Large intestine (tissue), 3 donors: Measurements from ENCODE around the gene LPP. TPM values are rescaled to one million over a fixed set of nuclear protein-coding genes. Genes with fewer than 3 reads are reported as not detected.

ENCODE experiments used
- DNase-seq, 2 donors: peaks; one replicate each; pipeline versions ENCODE4 v3.0.0 to v3.0.0-alpha.2; 2013
- H3K27ac ChIP-seq: one replicate; pipeline ENCODE4 v1.5.1; 2013; ENCODE audit warnings: low read length
- H3K27me3 ChIP-seq: 2 replicates; pipeline ENCODE4 v1.6.1; 2013; ENCODE audit warnings: low read length; ENCODE audit not compliant: control insufficient read depth, insufficient read depth
- H3K36me3 ChIP-seq: 2 replicates; pipeline ENCODE4 v1.6.1; 2013; ENCODE audit warnings: low read length; ENCODE audit not compliant: control insufficient read depth, insufficient read depth
- H3K4me1 ChIP-seq: one replicate; pipeline ENCODE4 v1.6.1; 2013; ENCODE audit warnings: low read length; ENCODE audit not compliant: control insufficient read depth, insufficient read depth
- H3K4me3 ChIP-seq: one replicate; pipeline ENCODE4 v1.5.1; 2013; ENCODE audit warnings: low read length
- H3K9me3 ChIP-seq: one replicate; pipeline ENCODE4 v1.6.1; 2013; ENCODE audit warnings: mild to moderate bottlenecking, low read depth, low read length, moderate library complexity; ENCODE audit not compliant: control insufficient read depth
- WGBS: methylation state at CpG from one replicate; pipeline ENCODE4 v1.1.5; 2013; ENCODE audit warnings: low lambda C conversion rate; ENCODE audit not compliant: insufficient coverage; 5-methylcytosine and 5-hydroxymethylcytosine counted together
- polyA plus RNA-seq: library from polyadenylated mRNA; unstranded; fragments of 120-200 nt; gene quantifications from one replicate; pipeline ENCODE4 v1.2.1, GENCODE V29; 2013

Gene LPP
- polyA plus RNA-seq, 1 donor, result 41.2 TPM

DNA sequence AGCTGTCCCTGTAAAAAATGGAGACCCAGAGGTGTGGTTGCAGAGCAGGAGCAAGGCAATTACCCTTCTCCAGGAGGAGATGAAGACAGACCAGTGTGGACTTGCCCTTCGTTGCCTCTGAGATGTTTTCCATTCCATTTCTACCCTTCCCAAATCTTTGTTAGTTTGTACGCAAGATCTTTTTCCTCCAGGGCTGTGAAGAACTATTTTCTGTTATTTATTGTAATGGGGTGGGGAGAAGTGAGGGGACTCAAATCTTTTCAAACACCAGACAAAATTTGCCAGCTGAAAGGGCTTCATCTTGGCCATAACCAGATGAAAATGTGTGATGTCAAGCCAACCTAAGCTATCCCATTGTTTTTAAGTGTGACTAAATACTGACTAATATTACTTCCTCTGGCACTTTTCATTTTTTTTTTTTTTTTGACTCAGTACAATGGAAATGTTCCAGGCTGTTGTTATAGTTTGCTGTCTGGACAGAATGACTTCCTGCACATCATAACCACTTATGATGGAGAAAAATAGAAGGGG is 746.5 kb downstream of the LPP start:
- WGBS, result 80% methylated on average over 1 of the region's 2 CpGs
- Histone ChIP-seq H3K27me3 (no peaks in the 10 kb centered on the region), H3K4me3 (no peak overlapping the region), H3K4me1 (no peaks in the 10 kb centered on the region), H3K9me3 (no peaks in the 10 kb centered on the region), H3K36me3 (no peaks in the 10 kb centered on the region), H3K27ac (no peak overlapping the region)
- DNase-seq, result no peak

DNA sequence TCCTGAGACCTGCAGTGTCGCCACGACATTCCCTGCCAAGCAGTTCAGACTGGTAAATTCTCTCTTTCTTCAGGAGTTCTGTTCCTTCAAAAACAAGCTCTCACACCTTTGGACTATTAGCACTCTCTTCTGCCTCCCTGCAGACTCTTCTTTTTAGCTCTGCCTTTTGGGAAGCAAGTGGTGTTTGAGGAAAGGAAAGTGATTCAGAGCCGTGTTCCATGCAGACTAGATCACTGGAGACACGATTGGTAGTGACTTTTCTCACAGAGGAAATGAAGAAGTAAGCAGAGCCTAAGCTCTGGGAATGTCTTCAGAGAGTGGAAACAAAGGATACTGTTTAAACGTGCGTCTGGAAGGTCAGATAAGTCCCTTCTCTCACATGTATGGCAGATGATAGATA is 747.2 kb downstream of the LPP start:
- no peaks in the 10 kb centered on the region for H3K9me3 ChIP-seq
- no peak overlapping the region for H3K27ac ChIP-seq
- H3K36me3 ChIP-seq, result no peaks in the 10 kb centered on the region
- DNase-seq, result no peak
- no peaks in the 10 kb centered on the region for H3K27me3 ChIP-seq
- H3K4me3 ChIP-seq, result no peak overlapping the region
- H3K4me1 ChIP-seq, result no peaks in the 10 kb centered on the region
- 61% methylated on average over 2 of the region's 6 CpGs for WGBS

DNA sequence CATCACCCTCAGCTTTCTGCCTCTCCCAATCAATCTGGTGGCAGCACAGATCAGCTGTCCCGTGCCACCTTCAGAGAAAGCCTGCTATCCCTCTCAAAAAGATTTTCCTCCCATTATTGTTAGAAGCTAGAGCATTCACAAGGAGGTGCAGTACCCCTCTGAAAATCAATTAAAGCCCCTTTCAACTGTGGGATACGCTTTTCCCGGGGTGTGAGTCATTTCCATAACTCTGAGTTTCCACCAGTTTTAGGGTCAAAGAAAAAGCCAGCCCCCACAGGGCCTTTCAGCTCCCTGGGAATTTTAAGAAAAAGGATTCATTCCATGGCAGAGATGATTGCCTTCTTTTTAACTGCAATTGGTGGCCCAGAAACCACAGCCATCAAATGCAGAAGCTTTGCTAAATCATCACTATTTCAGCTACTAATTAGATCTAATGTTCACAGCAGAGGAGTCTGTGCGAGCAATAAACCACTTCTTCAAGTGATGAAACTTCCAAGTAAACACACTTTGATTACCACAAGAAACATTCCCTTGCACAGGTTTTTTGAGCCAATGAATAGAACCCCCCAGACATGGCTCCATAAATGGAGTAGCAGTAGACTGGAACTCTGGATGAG is 747.8 kb downstream of the LPP start:
- no peak for DNase-seq
- H3K27ac ChIP-seq, result no peak overlapping the region
- H3K36me3 ChIP-seq, result no peaks in the 10 kb centered on the region
- no CpG with 5 or more reads among the region's 4 CpGs for WGBS
- no peak overlapping the region for H3K4me3 ChIP-seq
- no peaks in the 10 kb centered on the region for H3K4me1 ChIP-seq
- H3K27me3 ChIP-seq, result no peaks in the 10 kb centered on the region
- no peaks in the 10 kb centered on the region for H3K9me3 ChIP-seq

DNA sequence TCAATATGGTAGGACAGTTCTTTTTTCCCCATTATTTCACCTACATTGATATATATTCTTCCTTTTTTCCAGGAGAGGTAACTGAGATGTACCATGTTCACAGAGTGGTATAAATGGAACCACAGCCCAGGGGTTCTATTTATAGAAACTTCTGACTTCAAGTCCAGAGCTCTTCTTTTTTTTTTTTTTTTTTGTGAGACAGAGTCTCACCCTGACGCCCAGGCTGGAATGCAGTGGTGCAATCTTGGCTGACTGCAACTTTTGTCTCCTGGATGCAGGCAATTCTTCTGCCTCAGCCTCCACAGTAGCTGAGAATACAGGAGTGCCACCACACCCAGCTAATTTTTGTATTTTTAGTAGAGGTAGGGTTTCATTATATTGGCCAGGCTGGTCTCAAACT is 750.7 kb downstream of the LPP start:
- no peak for DNase-seq
- Histone ChIP-seq H3K36me3 (no peaks in the 10 kb centered on the region), H3K9me3 (no peaks in the 10 kb centered on the region), H3K4me3 (no peak overlapping the region), H3K4me1 (no peaks in the 10 kb centered on the region), H3K27ac (no peak overlapping the region), H3K27me3 (no peaks in the 10 kb centered on the region)
- no CpG with 5 or more reads among the region's 1 CpG for WGBS

DNA sequence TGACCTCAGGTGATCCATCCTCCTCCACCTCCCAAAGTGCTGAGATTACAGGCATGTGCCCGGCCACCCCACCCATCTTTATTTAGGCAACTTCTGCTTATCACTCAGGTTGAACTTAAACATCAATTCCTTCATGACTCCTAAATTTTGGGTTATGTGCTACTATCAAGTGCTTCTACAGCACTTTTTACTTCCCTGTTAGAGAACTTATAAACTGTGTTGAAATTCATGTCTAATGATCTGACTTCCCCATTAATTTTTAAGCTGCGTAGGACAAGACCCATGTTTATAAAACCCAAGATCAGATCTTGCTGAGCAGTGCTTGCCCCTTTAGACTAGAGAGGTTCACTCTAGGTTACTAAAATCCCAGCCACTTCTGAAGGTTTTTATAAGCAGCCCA is 751.6 kb downstream of the LPP start:
- Histone ChIP-seq H3K36me3 (no peaks in the 10 kb centered on the region), H3K27ac (no peak overlapping the region), H3K27me3 (no peaks in the 10 kb centered on the region), H3K9me3 (no peaks in the 10 kb centered on the region), H3K4me1 (no peaks in the 10 kb centered on the region), H3K4me3 (no peak overlapping the region)
- 100% methylated on average over 1 of the region's 2 CpGs for WGBS
- DNase-seq, result no peak

DNA sequence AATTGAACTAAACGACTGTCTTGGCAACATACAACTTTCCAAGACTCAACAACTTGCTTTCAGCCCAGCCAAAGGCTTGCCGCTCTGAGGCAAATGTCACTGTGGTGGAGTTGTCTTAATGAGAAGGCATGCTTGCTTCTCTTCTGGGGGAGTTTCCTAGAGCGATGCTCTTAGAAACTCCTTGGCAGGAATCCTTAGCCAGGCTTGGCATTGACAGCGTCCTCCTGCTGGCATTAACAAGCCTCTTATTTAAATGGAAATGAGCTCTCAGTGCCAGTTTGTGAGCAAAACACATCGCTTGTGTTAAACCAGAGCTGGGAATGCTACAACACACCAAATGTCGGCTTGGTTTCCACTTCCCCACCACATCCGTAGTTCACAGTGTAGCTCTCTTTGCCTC is 752.3 kb downstream of the LPP start:
- Histone ChIP-seq H3K27ac (no peak overlapping the region), H3K4me3 (no peak overlapping the region), H3K27me3 (no peaks in the 10 kb centered on the region), H3K4me1 (peaks cover 4% of the 10 kb centered on the region), H3K36me3 (no peaks in the 10 kb centered on the region), H3K9me3 (no peaks in the 10 kb centered on the region)
- no CpG with 5 or more reads among the region's 7 CpGs for WGBS
- no peak for DNase-seq

DNA sequence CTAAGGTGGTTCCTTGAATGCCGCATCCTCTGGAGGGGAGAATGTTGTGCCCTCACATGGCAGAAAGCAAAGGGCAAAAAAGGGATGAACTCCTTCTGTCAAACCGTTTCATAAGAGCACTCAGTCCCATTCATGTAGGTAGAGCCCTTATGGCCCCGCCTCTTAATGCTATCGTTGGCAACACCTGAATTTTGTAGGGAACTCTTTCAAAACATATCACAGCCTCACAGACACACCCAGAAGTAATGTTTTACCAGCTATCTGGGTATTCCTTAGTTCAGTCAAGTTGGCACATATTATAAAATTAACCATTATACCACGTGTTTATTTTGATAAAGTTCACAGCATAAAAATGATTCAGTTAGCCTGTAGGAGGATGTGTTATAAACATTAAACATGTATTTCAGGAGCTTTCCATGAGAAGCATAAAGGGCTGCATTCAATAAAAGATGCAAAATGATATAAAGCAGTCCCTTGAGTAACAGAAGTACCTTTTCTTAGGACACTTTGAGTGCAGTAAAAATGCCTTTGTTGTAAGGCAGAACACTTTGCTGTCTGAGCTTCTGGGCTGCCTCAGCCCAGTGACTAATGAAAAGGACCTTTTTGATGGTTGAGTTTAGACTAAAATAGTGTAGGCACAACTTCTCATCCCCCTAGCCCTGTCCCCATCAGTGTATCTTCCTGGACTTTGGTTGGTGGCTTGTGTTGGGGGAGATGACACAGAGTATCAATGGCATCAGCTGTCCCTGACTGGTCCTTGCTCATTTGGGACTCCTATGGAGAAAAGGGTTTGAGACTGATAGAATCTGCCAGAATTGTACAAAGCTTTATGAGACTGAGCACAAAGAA is 754.3 kb downstream of the LPP start:
- Histone ChIP-seq H3K4me3 (no peak overlapping the region), H3K4me1 (peaks cover 7% of the 10 kb centered on the region), H3K27ac (no peak overlapping the region), H3K9me3 (no peaks in the 10 kb centered on the region), H3K36me3 (no peaks in the 10 kb centered on the region), H3K27me3 (no peaks in the 10 kb centered on the region)
- no CpG with 5 or more reads among the region's 5 CpGs for WGBS
- DNase-seq, result no peak

DNA sequence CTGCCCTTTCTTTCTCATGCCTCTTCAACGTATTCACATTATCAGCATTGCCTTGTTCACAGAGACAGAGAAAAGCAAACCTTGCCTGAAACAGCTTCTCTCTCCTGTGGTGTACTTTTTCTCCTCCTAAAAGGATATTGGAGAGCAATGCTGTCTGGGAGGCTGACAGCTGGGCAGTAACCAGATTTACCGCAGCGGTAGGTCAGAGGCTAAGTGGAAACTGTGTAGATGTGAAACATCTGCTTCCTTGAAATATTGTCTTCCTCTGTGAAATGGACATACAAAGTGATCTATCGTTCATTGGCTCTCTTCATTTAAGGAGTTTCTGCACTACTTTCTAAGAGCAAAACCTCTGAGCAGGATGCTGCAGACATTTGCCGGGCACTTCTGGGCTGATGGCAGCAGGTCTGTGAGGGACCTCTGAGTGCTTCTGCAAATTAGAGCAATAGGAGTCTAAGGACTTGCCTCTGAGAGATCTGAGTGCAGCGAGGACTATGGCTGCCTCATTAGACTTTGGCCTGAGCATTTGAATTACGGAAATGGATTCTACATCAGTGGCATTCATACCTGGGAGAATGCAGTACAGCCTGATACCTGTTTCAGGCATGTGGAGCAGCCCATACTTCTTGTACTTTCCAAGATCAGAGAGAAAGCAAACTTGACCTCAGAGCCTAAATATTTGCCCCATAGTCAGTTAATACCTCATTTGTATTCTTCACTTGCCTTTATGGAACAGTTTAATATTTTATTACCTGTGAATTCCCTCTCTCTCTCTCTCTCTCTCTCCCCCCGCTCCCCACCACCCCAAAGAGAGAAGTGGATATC is 757.3 kb downstream of the LPP start:
- H3K36me3 ChIP-seq, result no peaks in the 10 kb centered on the region
- H3K4me1 ChIP-seq, result peaks cover 10% of the 10 kb centered on the region
- peak overlapping the region; percentile 5 for H3K27ac ChIP-seq
- H3K9me3 ChIP-seq, result no peaks in the 10 kb centered on the region
- DNase-seq, result peak; percentile 40 to 72
- no peaks in the 10 kb centered on the region for H3K27me3 ChIP-seq
- no CpG with 5 or more reads among the region's 8 CpGs for WGBS
- no peak overlapping the region for H3K4me3 ChIP-seq

DNA sequence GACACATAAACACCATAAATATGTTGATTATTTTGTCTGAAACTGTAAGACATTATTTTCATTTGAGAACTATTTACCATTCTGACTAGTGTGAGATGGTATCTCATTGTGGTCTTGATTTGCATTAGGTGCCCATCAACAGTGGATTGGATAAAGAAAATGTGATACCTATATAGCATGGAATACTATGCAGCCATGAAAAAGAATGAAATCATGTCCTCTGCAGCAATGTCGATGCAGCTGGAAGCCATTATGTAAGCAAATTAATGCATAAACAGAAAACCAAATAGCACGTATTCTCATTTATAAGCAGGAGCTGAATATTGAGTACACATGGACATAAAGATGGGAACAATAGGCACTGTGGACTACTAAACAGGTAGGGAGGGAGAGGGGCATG is 759.1 kb downstream of the LPP start:
- no peak for DNase-seq
- Histone ChIP-seq H3K27ac (no peak overlapping the region), H3K9me3 (no peaks in the 10 kb centered on the region), H3K27me3 (no peaks in the 10 kb centered on the region), H3K36me3 (no peaks in the 10 kb centered on the region), H3K4me3 (no peak overlapping the region), H3K4me1 (peaks cover 23% of the 10 kb centered on the region)
- 100% methylated on average over 2 of the region's 2 CpGs for WGBS

DNA sequence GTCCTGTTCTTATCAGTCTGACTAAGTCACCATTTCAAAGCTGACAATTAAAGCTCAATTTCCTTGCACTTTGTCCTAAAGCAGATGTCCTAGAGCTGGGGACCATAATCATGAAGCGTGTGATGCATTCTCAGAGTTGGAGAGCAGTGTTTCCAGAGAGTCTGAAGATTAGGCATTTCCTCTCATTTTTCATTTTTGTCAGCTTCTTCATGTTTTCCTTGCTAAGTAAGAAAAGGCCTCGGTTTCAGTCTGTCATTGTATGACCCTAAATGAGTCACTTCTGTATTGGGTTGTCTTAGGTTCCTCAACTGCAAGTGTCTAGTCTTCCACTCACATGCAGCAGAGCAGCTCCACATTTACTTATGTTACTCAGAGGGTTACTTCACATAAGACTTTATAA is 760.6 kb downstream of the LPP start:
- Histone ChIP-seq H3K36me3 (no peaks in the 10 kb centered on the region), H3K9me3 (no peaks in the 10 kb centered on the region), H3K4me1 (peaks cover 28% of the 10 kb centered on the region), H3K4me3 (no peak overlapping the region), H3K27me3 (no peaks in the 10 kb centered on the region), H3K27ac (no peak overlapping the region)
- peak; percentile 12 to 61 for DNase-seq
- 60% methylated on average over 1 of the region's 2 CpGs for WGBS
